ENCODE results near the gene JMJD7.

JMJD7 gene

GRCh38 chr15:41810651-41811431 lies 17.1 kb upstream of the JMJD7 start:
- H3K4me3 Mint-ChIP-seq = no peak overlapping the region
- H3K27me3 Mint-ChIP-seq = no peaks in the 10 kb centered on the region
- peaks cover 12% of the 10 kb centered on the region for H3K4me1 Mint-ChIP-seq
- peak; percentile 14 for ATAC-seq
- H3K27ac Mint-ChIP-seq = no peak overlapping the region
- no peaks in the 10 kb centered on the region for H3K9me3 Mint-ChIP-seq
- H3K36me3 Mint-ChIP-seq = peaks cover 30% of the 10 kb centered on the region

- peaks cover 38% of the 10 kb centered on the region for H3K36me3 Mint-ChIP-seq
- peaks cover 12% of the 10 kb centered on the region for H3K4me1 Mint-ChIP-seq
- H3K27ac Mint-ChIP-seq = no peak overlapping the region
- no peak overlapping the region for H3K4me3 Mint-ChIP-seq
- no peaks in the 10 kb centered on the region for H3K27me3 Mint-ChIP-seq
- no peaks in the 10 kb centered on the region for H3K9me3 Mint-ChIP-seq
- peak; percentile 85 for ATAC-seq
Observed at GRCh38 chr15:41811432-41812195, 16.3 kb upstream of the JMJD7 start.

GRCh38 chr15:41812820-41813375 lies 15.0 kb upstream of the JMJD7 start:
- peaks cover 43% of the 10 kb centered on the region for H3K36me3 Mint-ChIP-seq
- no peak overlapping the region for H3K27ac Mint-ChIP-seq
- no peak for ATAC-seq
- H3K4me3 Mint-ChIP-seq = no peak overlapping the region
- no peaks in the 10 kb centered on the region for H3K27me3 Mint-ChIP-seq
- H3K9me3 Mint-ChIP-seq = no peaks in the 10 kb centered on the region
- H3K4me1 Mint-ChIP-seq = peaks cover 12% of the 10 kb centered on the region

GRCh38 chr15:41813426-41813825 lies 14.5 kb upstream of the JMJD7 start:
- no peak overlapping the region for H3K27ac Mint-ChIP-seq
- H3K36me3 Mint-ChIP-seq = peaks cover 49% of the 10 kb centered on the region
- H3K9me3 Mint-ChIP-seq = no peaks in the 10 kb centered on the region
- no peak for ATAC-seq
- peaks cover 12% of the 10 kb centered on the region for H3K4me1 Mint-ChIP-seq
- H3K27me3 Mint-ChIP-seq = no peaks in the 10 kb centered on the region
- no peak overlapping the region for H3K4me3 Mint-ChIP-seq

GRCh38 chr15:41814534-41814933 lies 13.4 kb upstream of the JMJD7 start:
- Mint-ChIP-seq H3K27me3 (no peaks in the 10 kb centered on the region), H3K9me3 (no peaks in the 10 kb centered on the region), H3K27ac (no peak overlapping the region), H3K4me1 (peaks cover 12% of the 10 kb centered on the region), H3K36me3 (peaks cover 60% of the 10 kb centered on the region), H3K4me3 (no peak overlapping the region)
- ATAC-seq = no peak

- Mint-ChIP-seq H3K36me3 (peaks cover 77% of the 10 kb centered on the region), H3K27me3 (no peaks in the 10 kb centered on the region), H3K9me3 (no peaks in the 10 kb centered on the region), H3K27ac (no peak overlapping the region), H3K4me1 (no peaks in the 10 kb centered on the region), H3K4me3 (no peak overlapping the region)
- no peak for ATAC-seq
Observed at GRCh38 chr15:41816788-41817187, 11.1 kb upstream of the JMJD7 start.

- no peak overlapping the region for H3K27ac Mint-ChIP-seq
- ATAC-seq = no peak
- no peaks in the 10 kb centered on the region for H3K4me1 Mint-ChIP-seq
- H3K9me3 Mint-ChIP-seq = no peaks in the 10 kb centered on the region
- no peaks in the 10 kb centered on the region for H3K27me3 Mint-ChIP-seq
- H3K4me3 Mint-ChIP-seq = no peak overlapping the region
- peaks cover 80% of the 10 kb centered on the region for H3K36me3 Mint-ChIP-seq
Observed at GRCh38 chr15:41817327-41817726, 10.6 kb upstream of the JMJD7 start.

GRCh38 chr15:41817781-41818180 lies 10.1 kb upstream of the JMJD7 start:
- H3K27ac Mint-ChIP-seq = no peak overlapping the region

GRCh38 chr15:41819455-41820050 lies 8.3 kb upstream of the JMJD7 start:
- no peak overlapping the region for H3K4me3 Mint-ChIP-seq
- ATAC-seq = no peak
- peaks cover 82% of the 10 kb centered on the region for H3K36me3 Mint-ChIP-seq
- no peaks in the 10 kb centered on the region for H3K4me1 Mint-ChIP-seq
- no peaks in the 10 kb centered on the region for H3K9me3 Mint-ChIP-seq
- H3K27me3 Mint-ChIP-seq = no peaks in the 10 kb centered on the region
- H3K27ac Mint-ChIP-seq = no peak overlapping the region

More at GRCh38 chr15:41817781-41818180, 10.1 kb upstream of the JMJD7 start:
- H3K4me3 Mint-ChIP-seq = no peak overlapping the region
- H3K36me3 Mint-ChIP-seq = peaks cover 85% of the 10 kb centered on the region
- no peaks in the 10 kb centered on the region for H3K4me1 Mint-ChIP-seq
- H3K27me3 Mint-ChIP-seq = no peaks in the 10 kb centered on the region
- no peak for ATAC-seq
- H3K9me3 Mint-ChIP-seq = no peaks in the 10 kb centered on the region

GRCh38 chr15:41820791-41821423 lies 7.0 kb upstream of the JMJD7 start:
- no peaks in the 10 kb centered on the region for H3K27me3 Mint-ChIP-seq
- H3K9me3 Mint-ChIP-seq = no peaks in the 10 kb centered on the region
- peaks cover 72% of the 10 kb centered on the region for H3K36me3 Mint-ChIP-seq
- no peak for ATAC-seq
- no peaks in the 10 kb centered on the region for H3K4me1 Mint-ChIP-seq
- H3K27ac Mint-ChIP-seq = no peak overlapping the region
- no peak overlapping the region for H3K4me3 Mint-ChIP-seq

GRCh38 chr15:41821831-41822230 lies 6.1 kb upstream of the JMJD7 start:
- Mint-ChIP-seq H3K27me3 (no peaks in the 10 kb centered on the region), H3K27ac (no peak overlapping the region), H3K4me1 (peaks cover 6% of the 10 kb centered on the region), H3K36me3 (peaks cover 63% of the 10 kb centered on the region), H3K9me3 (no peaks in the 10 kb centered on the region), H3K4me3 (no peak overlapping the region)
- no peak for ATAC-seq

GRCh38 chr15:41822471-41822870 lies 5.4 kb upstream of the JMJD7 start:
- H3K36me3 Mint-ChIP-seq = peaks cover 57% of the 10 kb centered on the region
- no peak overlapping the region for H3K4me3 Mint-ChIP-seq
- no peaks in the 10 kb centered on the region for H3K27me3 Mint-ChIP-seq
- peaks cover 6% of the 10 kb centered on the region for H3K4me1 Mint-ChIP-seq
- H3K27ac Mint-ChIP-seq = no peak overlapping the region
- ATAC-seq = no peak
- H3K9me3 Mint-ChIP-seq = no peaks in the 10 kb centered on the region

- H3K27me3 Mint-ChIP-seq = no peaks in the 10 kb centered on the region
- H3K9me3 Mint-ChIP-seq = no peaks in the 10 kb centered on the region
- no peak overlapping the region for H3K27ac Mint-ChIP-seq
- H3K4me3 Mint-ChIP-seq = no peak overlapping the region
- H3K36me3 Mint-ChIP-seq = peaks cover 52% of the 10 kb centered on the region
- H3K4me1 Mint-ChIP-seq = peaks cover 6% of the 10 kb centered on the region
- no peak for ATAC-seq
Observed at GRCh38 chr15:41822957-41823356, 4.9 kb upstream of the JMJD7 start.

- no peaks in the 10 kb centered on the region for H3K27me3 Mint-ChIP-seq
- no peaks in the 10 kb centered on the region for H3K9me3 Mint-ChIP-seq
- H3K4me3 Mint-ChIP-seq = no peak overlapping the region
- no peak overlapping the region for H3K27ac Mint-ChIP-seq
- no peak for ATAC-seq
- H3K36me3 Mint-ChIP-seq = peaks cover 46% of the 10 kb centered on the region
- peaks cover 9% of the 10 kb centered on the region for H3K4me1 Mint-ChIP-seq
Observed at GRCh38 chr15:41823502-41823901, 4.4 kb upstream of the JMJD7 start.
